Measurements from ENCODE around the gene PAPPA2. TPM values are rescaled to one million over a fixed set of nuclear protein-coding genes. Genes with fewer than 3 reads are reported as not detected.

Gene PAPPA2
- total and polyA plus RNA-seq, 2 of the 8 experiments (the other 6 are each of a cell fraction or from before 2014, with no cell fraction given) = 0.08 to 0.88 TPM

GRCh38 chr1:176619261-176619660, 156.3 kb downstream of the PAPPA2 start (continued):
- TF ChIP-seq ZNF274 (IDR thresholded peaks at IDR 0.05; ENCODE audit: borderline replicate concordance, extremely low read depth, low read length) = no peak
